Measurements from ENCODE around the gene PYCR2.
"Not testable (repeated sequence)": the region's sequence is repeated elsewhere in the genome, so short reads cannot be mapped to it uniquely, and the experiment has no call there.

PYCR2 gene

GRCh38 chr1:225943582-225943981, 19.5 kb upstream of the PYCR2 start:
- Histone ChIP-seq H3K27ac (ENCODE audit: low read depth, low read length) (no peak overlapping the region), H3K4me1 (ENCODE audit: control insufficient read depth in 1 of 2, insufficient read depth in 2 of 2, low read length in 2 of 2) (peaks cover 0 to 10% of the 10 kb centered on the region in 2 donors)

GRCh38 chr1:225942574-225942973, 18.5 kb upstream of the PYCR2 start:
- Histone ChIP-seq H3K4me3 (ENCODE audit: low read depth in 1 of 2, low read length in 2 of 2) (no peak overlapping the region), H3K27ac (ENCODE audit: low read depth, low read length) (no peak overlapping the region), H3K36me3 (ENCODE audit: control insufficient read depth in 1 of 2, insufficient read depth in 2 of 2, low read length in 2 of 2) (no peaks in the 10 kb centered on the region), H3K27me3 (ENCODE audit: control insufficient read depth in 1 of 2, insufficient read depth in 2 of 2, low read length in 2 of 2) (peaks cover 0 to 3% of the 10 kb centered on the region in 2 donors), H3K4me1 (ENCODE audit: control insufficient read depth in 1 of 2, insufficient read depth in 2 of 2, low read length in 2 of 2) (peaks cover 0 to 10% of the 10 kb centered on the region in 2 donors), H3K9ac (ENCODE audit: low read depth in 1 of 2, low read length in 2 of 2) (no peak overlapping the region), H3K9me3 (ENCODE audit: control insufficient read depth in 1 of 2, low read length in 2 of 2) (no peaks in the 10 kb centered on the region)

More at GRCh38 chr1:225943582-225943981, 19.5 kb upstream of the PYCR2 start:
- H3K9ac ChIP-seq (ENCODE audit: low read depth in 1 of 2, low read length in 2 of 2): no peak overlapping the region
- no peaks in the 10 kb centered on the region for H3K9me3 ChIP-seq (ENCODE audit: control insufficient read depth in 1 of 2, low read length in 2 of 2)
- H3K4me3 ChIP-seq (ENCODE audit: low read depth in 1 of 2, low read length in 2 of 2): no peak overlapping the region
- peaks cover 0 to 3% of the 10 kb centered on the region in 2 donors for H3K27me3 ChIP-seq (ENCODE audit: control insufficient read depth in 1 of 2, insufficient read depth in 2 of 2, low read length in 2 of 2)
- no peaks in the 10 kb centered on the region for H3K36me3 ChIP-seq (ENCODE audit: control insufficient read depth in 1 of 2, insufficient read depth in 2 of 2, low read length in 2 of 2)

GRCh38 chr1:225941942-225942222, 17.8 kb upstream of the PYCR2 start:
- no peaks in the 10 kb centered on the region for H3K9me3 ChIP-seq (ENCODE audit: control insufficient read depth in 1 of 2, low read length in 2 of 2)
- H3K4me1 ChIP-seq (ENCODE audit: control insufficient read depth in 1 of 2, insufficient read depth in 2 of 2, low read length in 2 of 2): peaks cover 0 to 10% of the 10 kb centered on the region in 2 donors
- H3K4me3 ChIP-seq (ENCODE audit: low read depth in 1 of 2, low read length in 2 of 2): no peak overlapping the region
- peaks cover 0 to 3% of the 10 kb centered on the region in 2 donors for H3K27me3 ChIP-seq (ENCODE audit: control insufficient read depth in 1 of 2, insufficient read depth in 2 of 2, low read length in 2 of 2)
- no peak overlapping the region for H3K27ac ChIP-seq (ENCODE audit: low read depth, low read length)
- no peaks in the 10 kb centered on the region for H3K36me3 ChIP-seq (ENCODE audit: control insufficient read depth in 1 of 2, insufficient read depth in 2 of 2, low read length in 2 of 2)
- H3K9ac ChIP-seq (ENCODE audit: low read depth in 1 of 2, low read length in 2 of 2): no peak overlapping the region

GRCh38 chr1:225941187-225941941, 17.3 kb upstream of the PYCR2 start, which contains the start of gene LEFTY2:
Gene LEFTY2 (minus strand): TSS chr1:225941220. CDS start chr1:225941140, 80 bp downstream.
- peaks cover 0 to 3% of the 10 kb centered on the region in 2 donors for H3K27me3 ChIP-seq (ENCODE audit: control insufficient read depth in 1 of 2, insufficient read depth in 2 of 2, low read length in 2 of 2)
- H3K36me3 ChIP-seq (ENCODE audit: control insufficient read depth in 1 of 2, insufficient read depth in 2 of 2, low read length in 2 of 2): no peaks in the 10 kb centered on the region
- no peak within 1 kb of the TSS for H3K9ac ChIP-seq (ENCODE audit: low read depth in 1 of 2, low read length in 2 of 2)
- H3K9me3 ChIP-seq (ENCODE audit: control insufficient read depth in 1 of 2, low read length in 2 of 2): no peaks in the 10 kb centered on the region
- no peak within 1 kb of the TSS for H3K27ac ChIP-seq (ENCODE audit: low read depth, low read length)
- peaks cover 0 to 10% of the 10 kb centered on the region in 2 donors for H3K4me1 ChIP-seq (ENCODE audit: control insufficient read depth in 1 of 2, insufficient read depth in 2 of 2, low read length in 2 of 2)
- no peak within 1 kb of the TSS for H3K4me3 ChIP-seq (ENCODE audit: low read depth in 1 of 2, low read length in 2 of 2)

GRCh38 chr1:225940385-225941151, 16.5 kb upstream of the PYCR2 start:
- Histone ChIP-seq H3K36me3 (ENCODE audit: control insufficient read depth in 1 of 2, insufficient read depth in 2 of 2, low read length in 2 of 2) (no peaks in the 10 kb centered on the region), H3K27ac (ENCODE audit: low read depth, low read length) (no peak overlapping the region), H3K9ac (ENCODE audit: low read depth in 1 of 2, low read length in 2 of 2) (no peak overlapping the region), H3K9me3 (ENCODE audit: control insufficient read depth in 1 of 2, low read length in 2 of 2) (no peaks in the 10 kb centered on the region), H3K27me3 (ENCODE audit: control insufficient read depth in 1 of 2, insufficient read depth in 2 of 2, low read length in 2 of 2) (no peaks in the 10 kb centered on the region), H3K4me1 (ENCODE audit: control insufficient read depth in 1 of 2, insufficient read depth in 2 of 2, low read length in 2 of 2) (peaks cover 0 to 10% of the 10 kb centered on the region in 2 donors), H3K4me3 (ENCODE audit: low read depth in 1 of 2, low read length in 2 of 2) (no peak overlapping the region)

- not testable (repeated sequence) for H3K9ac ChIP-seq (ENCODE audit: low read depth in 1 of 2, low read length in 2 of 2); H3K4me3 ChIP-seq (ENCODE audit: low read depth in 1 of 2, low read length in 2 of 2); H3K9me3 ChIP-seq (ENCODE audit: control insufficient read depth in 1 of 2, low read length in 2 of 2); H3K27ac ChIP-seq (ENCODE audit: low read depth, low read length); H3K27me3 ChIP-seq (ENCODE audit: control insufficient read depth in 1 of 2, insufficient read depth in 2 of 2, low read length in 2 of 2); H3K36me3 ChIP-seq (ENCODE audit: control insufficient read depth in 1 of 2, insufficient read depth in 2 of 2, low read length in 2 of 2)
- H3K4me1 ChIP-seq (ENCODE audit: control insufficient read depth in 1 of 2, insufficient read depth in 2 of 2, low read length in 2 of 2): peaks cover 0 to 10% of the 10 kb centered on the region in 2 donors
These were observed 15.9 kb upstream of the PYCR2 start for GRCh38 chr1:225939939-225940310.

GRCh38 chr1:225939097-225939938, 15.3 kb upstream of the PYCR2 start:
- H3K4me3 ChIP-seq (ENCODE audit: low read depth in 1 of 2, low read length in 2 of 2); H3K4me1 ChIP-seq (ENCODE audit: control insufficient read depth in 1 of 2, insufficient read depth in 2 of 2, low read length in 2 of 2); H3K27me3 ChIP-seq (ENCODE audit: control insufficient read depth in 1 of 2, insufficient read depth in 2 of 2, low read length in 2 of 2); H3K9me3 ChIP-seq (ENCODE audit: control insufficient read depth in 1 of 2, low read length in 2 of 2); H3K36me3 ChIP-seq (ENCODE audit: control insufficient read depth in 1 of 2, insufficient read depth in 2 of 2, low read length in 2 of 2); H3K27ac ChIP-seq (ENCODE audit: low read depth, low read length); H3K9ac ChIP-seq (ENCODE audit: low read depth in 1 of 2, low read length in 2 of 2): not testable (repeated sequence)

GRCh38 chr1:225937048-225937968, 13.3 kb upstream of the PYCR2 start:
- Histone ChIP-seq H3K4me1 (ENCODE audit: control insufficient read depth in 1 of 2, insufficient read depth in 2 of 2, low read length in 2 of 2) (peaks cover 0 to 6% of the 10 kb centered on the region in 2 donors), H3K27ac (ENCODE audit: low read depth, low read length) (no peak overlapping the region), H3K9me3 (ENCODE audit: control insufficient read depth in 1 of 2, low read length in 2 of 2) (no peaks in the 10 kb centered on the region), H3K9ac (ENCODE audit: low read depth in 1 of 2, low read length in 2 of 2) (no peak overlapping the region), H3K27me3 (ENCODE audit: control insufficient read depth in 1 of 2, insufficient read depth in 2 of 2, low read length in 2 of 2) (no peaks in the 10 kb centered on the region), H3K4me3 (ENCODE audit: low read depth in 1 of 2, low read length in 2 of 2) (no peak overlapping the region), H3K36me3 (ENCODE audit: control insufficient read depth in 1 of 2, insufficient read depth in 2 of 2, low read length in 2 of 2) (no peaks in the 10 kb centered on the region)

- Histone ChIP-seq H3K36me3 (ENCODE audit: control insufficient read depth in 1 of 2, insufficient read depth in 2 of 2, low read length in 2 of 2) (no peaks in the 10 kb centered on the region), H3K9ac (ENCODE audit: low read depth in 1 of 2, low read length in 2 of 2) (no peak overlapping the region), H3K27ac (ENCODE audit: low read depth, low read length) (no peak overlapping the region), H3K4me1 (ENCODE audit: control insufficient read depth in 1 of 2, insufficient read depth in 2 of 2, low read length in 2 of 2) (peaks cover 0 to 4% of the 10 kb centered on the region in 2 donors), H3K27me3 (ENCODE audit: control insufficient read depth in 1 of 2, insufficient read depth in 2 of 2, low read length in 2 of 2) (no peaks in the 10 kb centered on the region), H3K4me3 (ENCODE audit: low read depth in 1 of 2, low read length in 2 of 2) (no peak overlapping the region), H3K9me3 (ENCODE audit: control insufficient read depth in 1 of 2, low read length in 2 of 2) (no peaks in the 10 kb centered on the region)
These were observed 12.5 kb upstream of the PYCR2 start for GRCh38 chr1:225936523-225936922.
